AG04449 (cell line): ENCODE measurements around the gene EDC4.

Experiments used
- CTCF ChIA-PET: fragments of 350-600 bp; formaldehyde crosslinking; extraction: SDS; loops from one replicate; lab custom pipeline; 2021; ENCODE audit warnings: antibody characterized with exemption; lab: Yijun Ruan, JAX
- POLR2A ChIA-PET: fragments of 400-600, 350-600 bp; formaldehyde crosslinking; extraction: SDS; loops from one replicate; lab custom pipeline; 2020; ENCODE audit warnings: antibody characterized with exemption, inconsistent platforms; lab: Yijun Ruan, JAX
- DNase-seq: peaks from one replicate; pipeline ENCODE4 v3.0.0-alpha.2; 2010; ENCODE audit warnings: low read depth, low spot score
- H3K4me3 ChIP-seq: 2 replicates; pipeline ENCODE4 v1.5.1; 2011; ENCODE audit warnings: low read depth, mild to moderate bottlenecking, control low read depth, low read length
- TF ChIP-seq, protein P1 (sequence below): IDR thresholded peaks from one replicate; pipeline ENCODE4 v1.5.1; 2011; ENCODE audit warnings: mild to moderate bottlenecking, moderate library complexity, low read length, control low read depth, inconsistent platforms; ENCODE audit not compliant: insufficient read depth; ENCODE audit errors: missing control alignments

The EDC4 gene

DNA sequence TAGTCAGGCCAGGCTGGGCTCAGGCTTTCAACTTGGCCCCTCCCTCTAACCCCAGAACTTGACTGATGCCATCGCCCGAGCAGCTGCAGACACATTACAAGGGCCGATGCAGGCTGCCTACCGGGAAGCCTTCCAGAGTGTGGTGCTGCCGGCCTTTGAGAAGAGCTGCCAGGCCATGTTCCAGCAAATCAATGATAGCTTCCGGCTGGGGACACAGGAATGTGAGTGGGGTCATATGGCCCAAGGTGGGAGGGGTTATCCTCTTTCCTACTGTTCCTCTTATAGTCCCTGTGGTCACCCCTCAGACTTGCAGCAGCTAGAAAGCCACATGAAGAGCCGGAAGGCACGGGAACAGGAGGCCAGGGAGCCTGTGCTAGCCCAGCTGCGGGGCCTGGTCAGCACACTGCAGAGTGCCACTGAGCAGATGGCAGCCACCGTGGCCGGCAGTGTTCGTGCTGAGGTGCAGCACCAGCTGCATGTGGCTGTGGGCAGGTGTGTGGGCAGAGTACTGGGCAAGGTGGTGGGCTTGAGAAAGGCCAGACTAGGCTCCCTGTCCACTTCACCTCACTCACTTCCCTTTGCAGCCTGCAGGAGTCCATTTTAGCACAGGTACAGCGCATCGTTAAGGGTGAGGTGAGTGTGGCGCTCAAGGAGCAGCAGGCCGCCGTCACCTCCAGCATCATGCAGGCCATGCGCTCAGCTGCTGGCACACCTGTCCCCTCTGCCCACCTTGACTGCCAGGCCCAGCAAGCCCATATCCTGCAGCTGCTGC, 9.7 kb downstream of the EDC4 start:
- ChIA-PET CTCF (interaction anchor here (1.0 to 11.9 kb wide), 26 partner anchors 8 to 348 kb away, joined by 3 to 196 read pairs (median 12); partner anchors contain the start of genes CENPT, CTRL, EDC4 and PSKH1), POLR2A (interaction anchor here (1.1 kb wide), 1 partner anchor 53 kb away, joined by 3 read pairs; no protein-coding TSS in a partner anchor)
- TF ChIP-seq, protein P1, sequence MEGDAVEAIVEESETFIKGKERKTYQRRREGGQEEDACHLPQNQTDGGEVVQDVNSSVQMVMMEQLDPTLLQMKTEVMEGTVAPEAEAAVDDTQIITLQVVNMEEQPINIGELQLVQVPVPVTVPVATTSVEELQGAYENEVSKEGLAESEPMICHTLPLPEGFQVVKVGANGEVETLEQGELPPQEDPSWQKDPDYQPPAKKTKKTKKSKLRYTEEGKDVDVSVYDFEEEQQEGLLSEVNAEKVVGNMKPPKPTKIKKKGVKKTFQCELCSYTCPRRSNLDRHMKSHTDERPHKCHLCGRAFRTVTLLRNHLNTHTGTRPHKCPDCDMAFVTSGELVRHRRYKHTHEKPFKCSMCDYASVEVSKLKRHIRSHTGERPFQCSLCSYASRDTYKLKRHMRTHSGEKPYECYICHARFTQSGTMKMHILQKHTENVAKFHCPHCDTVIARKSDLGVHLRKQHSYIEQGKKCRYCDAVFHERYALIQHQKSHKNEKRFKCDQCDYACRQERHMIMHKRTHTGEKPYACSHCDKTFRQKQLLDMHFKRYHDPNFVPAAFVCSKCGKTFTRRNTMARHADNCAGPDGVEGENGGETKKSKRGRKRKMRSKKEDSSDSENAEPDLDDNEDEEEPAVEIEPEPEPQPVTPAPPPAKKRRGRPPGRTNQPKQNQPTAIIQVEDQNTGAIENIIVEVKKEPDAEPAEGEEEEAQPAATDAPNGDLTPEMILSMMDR = no peak
- no peak for DNase-seq
- no peak overlapping the region for H3K4me3 ChIP-seq

DNA sequence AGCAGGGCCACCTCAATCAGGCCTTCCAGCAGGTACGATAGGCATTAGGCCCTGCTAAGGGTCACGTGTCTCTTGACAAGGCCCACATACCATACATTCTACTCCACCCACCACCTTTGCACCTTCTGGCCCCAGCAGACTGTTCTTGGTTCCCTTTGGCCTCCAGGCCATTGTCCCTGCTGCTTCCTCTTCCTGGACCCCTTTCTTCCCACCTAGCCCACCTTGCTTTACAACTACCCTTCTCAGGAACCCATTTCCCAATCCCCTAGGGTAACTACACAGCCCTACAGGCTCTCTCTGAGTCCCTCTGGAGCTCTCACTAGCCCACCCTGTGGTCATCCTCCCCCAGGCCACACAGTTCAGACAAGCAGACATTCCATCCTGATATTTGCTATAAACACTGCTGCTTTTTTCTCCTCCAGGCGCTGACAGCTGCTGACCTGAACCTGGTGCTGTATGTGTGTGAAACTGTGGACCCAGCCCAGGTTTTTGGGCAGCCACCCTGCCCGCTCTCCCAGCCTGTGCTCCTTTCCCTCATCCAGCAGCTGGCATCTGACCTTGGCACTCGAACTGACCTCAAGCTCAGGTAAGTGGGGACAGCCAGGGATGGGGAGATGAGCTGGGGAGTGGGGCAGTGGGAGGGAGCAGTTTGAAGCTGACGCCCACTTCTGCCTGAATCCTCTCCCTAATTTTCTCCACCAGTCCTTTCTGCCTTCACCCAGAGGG, 10.5 kb downstream of the EDC4 start:
- H3K4me3 ChIP-seq = no peak overlapping the region
- ChIA-PET CTCF (interaction anchor here (0.7 to 11.9 kb wide), 42 partner anchors 8 to 362 kb away, joined by 3 to 196 read pairs (median 7); partner anchors contain the start of genes CENPT, CTRL, EDC4 and PSKH1), POLR2A (interaction anchor here (1.1 kb wide), 2 partner anchors 10 to 52 kb away, joined by 3 read pairs; partner anchors contain the start of gene PSKH1)
- TF ChIP-seq, protein P1 = no peak
- no peak for DNase-seq

DNA sequence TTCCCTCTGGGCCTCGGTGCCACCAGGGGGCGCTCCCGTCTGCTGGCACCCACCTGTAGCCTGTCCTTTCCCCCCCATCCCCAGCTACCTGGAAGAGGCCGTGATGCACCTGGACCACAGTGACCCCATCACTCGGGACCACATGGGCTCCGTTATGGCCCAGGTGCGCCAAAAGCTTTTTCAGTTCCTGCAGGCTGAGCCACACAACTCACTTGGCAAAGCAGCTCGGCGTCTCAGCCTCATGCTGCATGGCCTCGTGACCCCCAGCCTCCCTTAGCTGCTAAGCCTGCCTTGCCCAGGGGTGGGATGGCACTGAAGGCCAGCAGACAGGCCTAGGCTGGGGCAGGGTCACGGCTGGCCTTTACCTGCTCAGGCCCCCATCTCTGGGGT, 11.0 kb downstream of the EDC4 start:
- DNase-seq = no peak
- CTCF ChIA-PET = interaction anchor here (0.6 to 11.9 kb wide), 45 partner anchors 8 to 363 kb away, joined by 3 to 196 read pairs (median 6); partner anchors contain the start of genes CENPT, CTRL, EDC4 and PSKH1
- POLR2A ChIA-PET = interaction anchor here (1.1 kb wide), 1 partner anchor 9 kb away, joined by 3 read pairs; the partner anchor contains the start of gene PSKH1
- no peak overlapping the region for H3K4me3 ChIP-seq
- TF ChIP-seq, protein P1 = peak; percentile 88

DNA sequence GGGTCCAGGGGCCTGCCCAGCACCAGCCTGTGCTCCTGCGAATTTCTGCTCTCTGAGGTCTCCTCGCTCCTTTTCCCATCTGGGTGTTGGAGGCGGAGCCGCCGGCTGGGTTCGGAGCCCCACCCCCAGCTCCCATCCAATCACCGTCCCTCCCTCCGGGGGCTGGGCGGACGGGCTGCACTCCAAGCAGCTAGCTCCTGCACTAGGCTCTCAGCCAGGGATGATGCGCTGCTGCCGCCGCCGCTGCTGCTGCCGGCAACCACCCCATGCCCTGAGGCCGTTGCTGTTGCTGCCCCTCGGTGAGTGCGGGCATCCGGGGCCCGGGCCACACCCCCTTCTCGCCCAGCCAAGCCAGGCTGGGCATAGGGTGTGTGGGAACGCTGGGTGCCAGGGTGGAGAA, 11.8 kb downstream of the EDC4 start, which contains the start of gene NRN1L:
Gene NRN1L, plus strand, starts transcription at position 202 of the 400 bp plus-strand sequence. Its CDS starts 19 bp downstream, at position 221.
- TF ChIP-seq, protein P1 = no peak
- H3K4me3 ChIP-seq = no peak within 1 kb of the TSS
- peak; percentile 37 for DNase-seq
- CTCF ChIA-PET = interaction anchor here (0.7 to 11.9 kb wide), 31 partner anchors 8 to 372 kb away, joined by 3 to 196 read pairs (median 10); partner anchors contain the start of genes CTRL, EDC4, PSKH1 and PSMB10
- POLR2A ChIA-PET = interaction anchor here (0.6 to 1.1 kb wide), 3 partner anchors 8 to 57 kb away, joined by 3 to 5 read pairs (median 3); partner anchors contain the start of gene PSKH1

DNA sequence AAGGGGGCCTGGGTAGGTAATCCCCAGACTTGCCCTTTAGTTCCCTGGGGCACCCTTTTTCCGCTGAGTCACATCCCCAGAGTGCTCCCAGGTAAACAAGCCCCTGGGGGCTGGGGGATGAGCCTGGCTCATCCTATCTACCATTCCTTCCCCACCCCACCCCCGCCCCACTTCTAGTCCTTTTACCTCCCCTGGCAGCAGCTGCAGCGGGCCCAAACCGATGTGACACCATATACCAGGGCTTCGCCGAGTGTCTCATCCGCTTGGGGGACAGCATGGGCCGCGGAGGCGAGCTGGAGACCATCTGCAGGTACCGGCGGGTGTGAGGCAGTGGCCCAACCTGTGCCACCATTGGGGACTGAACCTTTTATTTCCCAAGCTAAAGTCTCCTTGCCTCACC, 12.7 kb downstream of the EDC4 start:
- TF ChIP-seq, protein P1 = no peak
- POLR2A ChIA-PET = interaction anchor here (1.0 kb wide), 1 partner anchor 50 kb away, joined by 3 read pairs; no protein-coding TSS in a partner anchor
- DNase-seq = no peak
- CTCF ChIA-PET = interaction anchor here (1.0 to 11.9 kb wide), 7 partner anchors 12 to 213 kb away, joined by 3 to 196 read pairs (median 28); partner anchors contain the start of genes CTRL, EDC4 and PSMB10
- no peak overlapping the region for H3K4me3 ChIP-seq
